GM19438 (cell line): ENCODE results near the gene TTLL11.
"Not testable (repeated sequence)": the region's sequence is repeated elsewhere in the genome, so short reads cannot be mapped to it uniquely, and the experiment has no call there.

ENCODE experiments used
- ATAC-seq: cut with Tn5 transposase; IDR thresholded peaks from one replicate; pipeline ENCODE4 v1.9.1; 2021; ENCODE audit warnings: low read depth; ENCODE audit not compliant: unreplicated experiment

The TTLL11 gene

DNA sequence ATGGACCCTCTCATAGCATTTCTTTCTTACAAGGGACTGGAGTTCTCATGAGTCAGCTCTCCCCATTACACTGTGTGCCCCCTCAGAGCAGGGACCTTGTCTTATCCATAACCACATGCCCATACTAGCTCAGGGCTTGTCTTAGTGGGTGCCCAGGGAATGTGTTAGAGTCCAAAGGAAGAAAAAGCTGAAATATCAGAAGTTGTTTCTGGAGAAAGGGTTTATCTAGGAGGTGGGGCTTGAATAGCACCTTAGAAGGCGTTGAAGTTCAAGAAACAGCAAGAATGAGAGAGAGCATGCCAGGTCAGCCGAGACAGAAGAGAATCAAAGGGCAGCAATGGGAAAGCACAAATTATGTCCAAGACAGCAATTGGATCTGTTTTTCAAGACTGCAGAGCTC, 109.4 kb downstream of the TTLL11 start:
- no peak for ATAC-seq

DNA sequence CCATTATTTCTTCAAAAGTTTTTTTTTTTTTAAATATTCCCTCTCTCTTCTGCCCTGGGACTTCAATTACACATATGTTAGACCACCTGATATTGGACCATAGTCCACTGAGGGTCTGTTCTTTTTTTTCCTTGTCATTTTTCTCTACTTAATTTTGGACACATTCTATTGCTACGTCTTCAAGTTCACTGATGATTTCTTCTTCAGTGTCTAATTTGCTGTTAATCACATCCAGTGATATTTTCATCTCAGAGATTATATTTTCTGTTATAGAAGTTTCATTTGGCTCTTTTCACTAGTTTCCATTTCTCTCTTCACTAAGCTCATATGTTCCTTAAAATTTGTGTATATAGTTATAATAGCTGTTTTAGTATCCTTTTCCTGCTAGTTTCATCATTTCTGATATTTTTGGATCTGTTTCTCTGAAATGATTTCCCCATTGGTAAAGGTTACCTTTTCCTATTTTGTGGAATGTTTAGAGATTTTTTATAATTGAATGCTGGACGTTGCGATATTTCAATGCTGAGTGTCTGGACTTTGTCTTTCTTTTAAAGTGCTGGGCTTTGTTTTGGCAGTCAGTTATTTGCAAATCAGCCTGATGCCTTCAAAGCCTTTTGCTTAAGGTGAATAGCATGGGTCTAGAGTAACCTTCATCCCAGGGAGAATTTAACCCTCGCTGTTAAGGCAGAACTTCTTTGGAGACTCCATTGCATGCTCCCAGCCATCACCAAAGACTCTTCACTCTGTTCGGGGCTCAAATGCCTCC, 111.8 kb downstream of the TTLL11 start:
- no peak for ATAC-seq

- not testable (repeated sequence) for ATAC-seq
Measured at GRCh38 chr9:121980665-121981064, 112.4 kb downstream of the TTLL11 start.

- ATAC-seq: no peak
Measured at GRCh38 chr9:121979736-121980135, 113.4 kb downstream of the TTLL11 start.

GRCh38 chr9:121976751-121977150, 116.4 kb downstream of the TTLL11 start:
- ATAC-seq: no peak

GRCh38 chr9:121975801-121976277, 117.3 kb downstream of the TTLL11 start:
- no peak for ATAC-seq

DNA sequence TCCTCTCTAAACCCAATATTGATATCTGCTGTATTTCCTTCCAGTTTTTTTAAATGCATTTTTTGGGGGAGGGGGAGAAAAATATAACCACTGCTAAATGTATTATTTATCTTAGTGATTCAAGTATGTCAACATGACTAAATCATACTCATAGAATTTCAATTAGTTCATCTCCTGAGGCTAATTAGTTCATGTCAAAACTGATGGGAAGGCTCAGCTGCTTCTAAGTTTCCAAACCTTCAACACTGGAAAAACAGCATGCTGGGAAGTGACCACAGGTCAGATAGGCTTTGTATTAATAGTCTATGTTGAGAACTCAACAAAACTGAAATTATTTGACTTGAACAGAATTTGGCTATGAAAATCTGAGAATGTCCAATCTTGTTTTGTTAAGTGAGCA, 118.7 kb downstream of the TTLL11 start:
- ATAC-seq: no peak

GRCh38 chr9:121972501-121972981, 120.6 kb downstream of the TTLL11 start:
- ATAC-seq: peak; percentile 93

DNA sequence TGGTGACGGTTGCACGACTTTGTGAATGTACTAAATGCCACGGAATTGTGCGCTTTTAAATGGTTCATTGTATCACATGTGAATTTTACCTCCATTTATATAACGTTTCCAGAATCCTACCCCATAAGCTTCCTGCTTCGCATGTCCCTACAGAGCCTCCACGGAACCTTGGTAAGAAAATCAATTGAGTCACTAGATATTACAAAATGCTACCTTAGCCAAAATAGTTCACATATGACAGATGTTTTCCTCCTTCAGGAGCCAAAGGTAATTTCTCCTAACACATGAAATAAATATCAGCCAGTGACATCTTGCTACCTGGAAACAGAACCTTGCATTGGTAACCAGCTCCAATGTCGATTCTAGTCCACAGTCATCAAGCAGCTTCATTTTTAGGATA, 125.1 kb downstream of the TTLL11 start:
- ATAC-seq: no peak

- no peak for ATAC-seq
Measured at GRCh38 chr9:121966706-121967105, 126.4 kb downstream of the TTLL11 start.

- ATAC-seq: no peak
Measured at GRCh38 chr9:121963528-121963995, 129.5 kb downstream of the TTLL11 start.

GRCh38 chr9:121962421-121962820, 130.7 kb downstream of the TTLL11 start:
- no peak for ATAC-seq

- ATAC-seq: no peak
Measured at GRCh38 chr9:121960665-121961064, 132.4 kb downstream of the TTLL11 start.

- no peak for ATAC-seq
Measured at GRCh38 chr9:121958530-121958929, 134.6 kb downstream of the TTLL11 start.

- ATAC-seq: no peak
Measured at GRCh38 chr9:121956808-121957207, 136.3 kb downstream of the TTLL11 start.

- ATAC-seq: no peak
Measured at GRCh38 chr9:121955649-121956048, 137.5 kb downstream of the TTLL11 start.

DNA sequence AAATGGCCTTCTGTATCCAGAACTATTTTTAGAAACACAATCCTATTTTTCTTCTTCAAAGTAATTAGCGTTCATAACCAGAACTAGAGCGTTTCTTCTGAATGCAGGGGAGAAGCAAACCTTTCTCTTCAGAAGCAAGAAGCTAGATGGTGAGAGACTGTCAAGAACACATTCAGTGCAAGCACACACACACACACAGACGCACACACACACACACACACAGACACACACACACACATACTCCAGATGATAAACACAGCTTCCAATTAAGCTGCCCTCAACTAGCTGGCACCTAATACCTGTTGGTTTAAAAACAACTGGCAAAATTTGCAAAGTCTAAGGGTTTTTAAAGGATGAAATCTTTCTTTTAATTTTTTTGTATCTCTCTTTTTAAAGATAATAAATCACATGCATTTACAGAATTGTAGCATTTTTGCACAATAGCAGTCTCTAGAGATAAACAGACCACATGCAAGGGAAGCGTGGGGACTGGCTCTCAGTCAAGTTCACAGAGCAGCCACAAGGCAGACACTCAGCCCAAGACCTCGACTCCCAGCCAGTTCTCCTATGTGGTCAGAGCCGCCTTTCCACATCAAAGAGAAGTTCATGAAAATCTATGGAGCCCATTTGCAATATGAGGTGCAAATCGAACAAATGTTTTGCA, 138.5 kb downstream of the TTLL11 start:
- no peak for ATAC-seq

DNA sequence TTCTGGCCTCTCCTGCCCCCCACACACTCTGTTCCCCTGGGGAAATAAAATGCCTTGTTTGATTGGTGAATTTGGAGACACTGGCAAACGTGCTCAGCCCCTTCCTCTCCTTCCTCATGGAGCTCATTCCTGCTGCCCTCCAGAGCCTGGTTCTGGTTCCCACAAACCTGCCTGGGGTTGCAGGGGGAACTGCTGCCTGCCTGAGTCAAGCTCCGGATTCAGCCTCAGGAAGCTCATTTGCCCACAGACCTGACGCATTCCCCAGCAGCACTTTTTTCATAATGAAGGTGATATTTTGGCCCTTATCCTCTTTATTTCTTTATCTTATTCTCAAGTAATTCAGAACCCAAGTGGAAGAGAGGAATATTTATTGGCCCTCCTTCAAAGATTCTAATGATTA, 140.5 kb downstream of the TTLL11 start:
- no peak for ATAC-seq

DNA sequence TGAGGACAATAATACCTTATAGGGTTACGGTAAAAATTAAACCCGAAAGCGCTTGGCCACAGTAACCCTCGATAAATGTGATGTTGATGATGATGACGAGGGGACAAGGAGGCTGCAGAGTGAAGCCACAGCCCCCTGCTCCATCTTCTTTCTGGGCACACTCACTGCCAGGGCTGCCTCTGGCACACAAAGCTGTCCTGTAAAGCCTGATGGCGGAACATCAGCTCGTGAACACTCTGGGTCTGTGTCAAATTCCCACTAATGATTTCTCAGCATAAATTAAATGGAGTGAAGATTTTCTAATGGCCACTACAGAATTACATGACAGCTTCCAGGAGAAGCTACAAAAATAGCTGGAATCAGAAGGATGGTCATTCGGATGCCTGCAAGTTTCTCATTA, 142.2 kb downstream of the TTLL11 start:
- no peak for ATAC-seq

GRCh38 chr9:121950441-121950840, 142.7 kb downstream of the TTLL11 start:
- ATAC-seq: no peak

- no peak for ATAC-seq
Measured at GRCh38 chr9:121949766-121950165, 143.3 kb downstream of the TTLL11 start.

DNA sequence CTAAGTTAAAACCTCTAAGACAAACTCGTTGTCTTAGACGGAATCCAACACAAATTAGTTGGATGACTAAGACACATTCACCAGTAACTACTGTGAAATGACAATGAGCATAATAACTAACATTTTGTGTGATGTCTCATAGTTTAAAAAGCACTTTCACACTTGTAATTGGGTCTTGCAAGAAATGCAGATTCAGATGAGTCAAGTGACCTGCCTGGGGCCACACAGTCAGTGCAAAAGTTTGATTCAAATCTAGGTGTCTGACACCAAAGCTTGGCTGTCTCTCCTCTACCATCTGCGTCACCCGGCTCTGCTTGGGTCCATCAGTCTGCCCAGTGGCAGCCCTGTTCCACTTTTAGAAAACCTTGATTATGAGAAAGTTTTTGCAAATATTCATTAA, 143.7 kb downstream of the TTLL11 start:
- ATAC-seq: no peak
